HCT116 (cell line): Measurements from ENCODE around the gene DAPK3. TPM values are rescaled to one million over a fixed set of nuclear protein-coding genes. Genes with fewer than 3 reads are reported as not detected.
A peak's percentile ranks its signal among the peaks of the same experiment; 100 is the strongest.

Experiments
- ATAC-seq: fragments of 200-7000 bp; cut with Tn5 transposase; 2 replicates; pipeline ENCODE4 v1.9.1; 2020; ENCODE audit warnings: mild to moderate bottlenecking, moderate library complexity
- BruUV-seq: library from RNA; stranded (reverse); fragments of 400-500 nt; replicated peaks from 2 replicates; lab custom pipeline; 2021; lab: Mats Ljungman, UMichigan
- CTCF ChIA-PET: fragments of 300-600 bp; sonication (Branson Sonifier 250); formaldehyde crosslinking; loops from one replicate; lab custom pipeline; 2021; ENCODE audit warnings: antibody characterized with exemption; lab: Charles Lee
- POLR2A ChIA-PET: fragments of 300-600, 350-600 bp; sonication (Branson Sonifier 250); formaldehyde crosslinking; loops from one replicate; lab custom pipeline; 2021; ENCODE audit warnings: antibody characterized with exemption; lab: Charles Lee
- RAD21 ChIA-PET, 2 experiments: fragments of 300-600 bp; sonication (Branson Sonifier 250); formaldehyde crosslinking; loops; one replicate each; lab custom pipeline; 2023; ENCODE audit warnings: low total read pairs in 2 of 2; ENCODE audit not compliant: uncharacterized antibody in 2 of 2, unreplicated experiment in 2 of 2, low non-redundant PET in 1 of 2; lab: Charles Lee
- DNase-seq: peaks from one replicate; pipeline ENCODE4 v3.0.0-alpha.2; 2010; ENCODE audit warnings: low read depth, low spot score
- H2AFZ ChIP-seq: fragments of 200-600 bp; shearing (Covaris generic), sonication (generic); 2 replicates; pipeline ENCODE4 v1.6.1; 2017; ENCODE audit warnings: low read depth, mixed run types, mixed read lengths, antibody characterized with exemption, low read length; ENCODE audit not compliant: poor library complexity, severe bottlenecking
- H3K27ac ChIP-seq: 2 replicates; pipeline ENCODE4 v1.5.1; 2012; ENCODE audit warnings: low read depth, low read length
- H3K27me3 ChIP-seq: fragments of 200-600 bp; sonication (generic); 2 replicates; pipeline ENCODE4 v1.6.1; 2016; ENCODE audit warnings: mixed run types, low read length, mixed read lengths; ENCODE audit not compliant: insufficient read depth
- H3K36me3 ChIP-seq, 2 experiments: fragments of 200-500 bp in 1 of 2; fragments of 200-600 bp in 1 of 2; sonication (Bioruptor generic) in 1 of 2; sonication (generic) in 1 of 2; 2 replicates each; pipeline versions ENCODE4 v1.5.1 to v1.6.1; 2014 to 2016; ENCODE audit warnings: low read length in 2 of 2, inconsistent platforms in 1 of 2, mixed read lengths in 1 of 2, mixed run types in 1 of 2; ENCODE audit not compliant: insufficient read depth in 2 of 2, control insufficient read depth in 1 of 2
- H3K4me1 ChIP-seq, 2 experiments: fragments of 200-600 bp in 1 of 2; sonication (generic) in 1 of 2; 2 replicates each; pipeline versions ENCODE4 v1.5.1 to v1.6.1; 2012 to 2017; ENCODE audit warnings: low read length in 2 of 2, inconsistent platforms in 1 of 2, mild to moderate bottlenecking in 1 of 2, mixed read lengths in 1 of 2, mixed run types in 1 of 2, moderate library complexity in 1 of 2; ENCODE audit not compliant: insufficient read depth in 2 of 2, control insufficient read depth in 1 of 2
- H3K4me2 ChIP-seq: fragments of 200-600 bp; sonication (generic); 2 replicates; pipeline ENCODE4 v1.6.1; 2017; ENCODE audit warnings: mixed run types, low read length, mixed read lengths
- H3K4me3 ChIP-seq, 2 experiments: fragments of 200-600 bp in 1 of 2; sonication (generic) in 1 of 2; replicated peaks in 1 of 2; 2 replicates each; pipeline ENCODE4 v1.5.1; 2011 to 2016; ENCODE audit warnings: low read length in 2 of 2, control low read depth in 1 of 2, low read depth in 1 of 2, mild to moderate bottlenecking in 1 of 2, mixed read lengths in 1 of 2, mixed run types in 1 of 2
- H3K79me2 ChIP-seq: fragments of 200-600 bp; sonication (generic); 2 replicates; pipeline ENCODE4 v1.6.1; 2017; ENCODE audit warnings: mild to moderate bottlenecking, mixed run types, low read length, moderate library complexity, mixed read lengths; ENCODE audit not compliant: insufficient read depth
- H3K9ac ChIP-seq: fragments of 200-600 bp; sonication (generic); 2 replicates; pipeline ENCODE4 v1.6.1; 2016; ENCODE audit warnings: low read length, mixed read lengths
- H3K9me2 ChIP-seq: fragments of 200-600 bp; sonication (generic), shearing (Covaris generic); 2 replicates; pipeline ENCODE4 v1.6.1; 2017; ENCODE audit warnings: mixed run types, mild to moderate bottlenecking, moderate library complexity; ENCODE audit not compliant: insufficient read depth
- H3K9me3 ChIP-seq, 2 experiments: fragments of 200-500 bp in 1 of 2; fragments of 200-600 bp in 1 of 2; sonication (Bioruptor generic) in 1 of 2; sonication (generic) in 1 of 2; 2 replicates each; pipeline ENCODE4 v1.6.1; 2014 to 2017; ENCODE audit warnings: low read length in 2 of 2, mixed read lengths in 2 of 2, inconsistent platforms in 1 of 2, low read depth in 1 of 2, mild to moderate bottlenecking in 1 of 2, mixed run types in 1 of 2, moderate library complexity in 1 of 2; ENCODE audit not compliant: control insufficient read depth in 1 of 2, insufficient read depth in 1 of 2
- H4K20me1 ChIP-seq: fragments of 200-600 bp; sonication (generic), shearing (Covaris generic); 2 replicates; pipeline ENCODE4 v1.6.1; 2017; ENCODE audit warnings: mixed run types, mild to moderate bottlenecking, moderate library complexity; ENCODE audit not compliant: insufficient read depth
- CBX3 ChIP-seq: IDR thresholded peaks from 2 replicates; pipeline ENCODE4 v1.6.1; 2012; ENCODE audit warnings: low read depth
- CTCF ChIP-seq, 3 experiments: fragments of 200-600 bp in 1 of 3; sonication (generic) in 1 of 3; IDR thresholded peaks in 2 of 3; conservative IDR thresholded peaks in 1 of 3; 2 replicates each; pipeline ENCODE4 v1.5.1; 2012 to 2017; ENCODE audit warnings: low read depth in 2 of 3, low read length in 2 of 3, antibody characterized with exemption in 1 of 3, borderline replicate concordance in 1 of 3, control low read depth in 1 of 3, mild to moderate bottlenecking in 1 of 3, mixed read lengths in 1 of 3, mixed run types in 1 of 3, moderate library complexity in 1 of 3; ENCODE audit not compliant: insufficient read depth in 1 of 3
- EGR1 ChIP-seq: IDR thresholded peaks from 2 replicates; pipeline ENCODE4 v1.6.1; 2012; ENCODE audit warnings: low read depth
- EZH2 ChIP-seq: fragments of 200-600 bp; sonication (generic); IDR thresholded peaks from 2 replicates; pipeline ENCODE4 v1.6.1; 2017; ENCODE audit warnings: antibody characterized with exemption, mixed run types
- FOSL1 ChIP-seq: IDR thresholded peaks from 2 replicates; pipeline ENCODE4 v1.6.1; 2012; ENCODE audit warnings: low read depth
- JUND ChIP-seq: IDR thresholded peaks from 2 replicates; pipeline ENCODE4 v1.6.1; 2012
- POLR2A ChIP-seq: IDR thresholded peaks from 2 replicates; pipeline ENCODE4 v1.7.0; 2011; ENCODE audit warnings: borderline replicate concordance; ENCODE audit not compliant: insufficient read depth, insufficient read length; ENCODE audit errors: extremely low read depth
- POLR2AphosphoS5 ChIP-seq: IDR thresholded peaks from 2 replicates; pipeline ENCODE4 v1.6.1; 2011; ENCODE audit warnings: mild to moderate bottlenecking, low read depth, low read length, moderate library complexity
- RAD21 ChIP-seq: IDR thresholded peaks from 2 replicates; pipeline ENCODE4 v1.6.1; 2012; ENCODE audit warnings: low read depth, mild to moderate bottlenecking
- SIN3A ChIP-seq: IDR thresholded peaks from 2 replicates; pipeline ENCODE4 v1.6.1; 2012; ENCODE audit warnings: low read depth
- SP1 ChIP-seq: IDR thresholded peaks from 2 replicates; pipeline ENCODE4 v1.6.1; 2012; ENCODE audit warnings: low read depth
- SRF ChIP-seq: IDR thresholded peaks from 2 replicates; pipeline ENCODE4 v1.6.1; 2012; ENCODE audit warnings: low read depth
- YY1 ChIP-seq: IDR thresholded peaks from 2 replicates; pipeline ENCODE4 v1.6.1; 2011; ENCODE audit warnings: low read length, low read depth, moderate library complexity, mild to moderate bottlenecking; ENCODE audit not compliant: insufficient replicate concordance; ENCODE audit errors: extremely low read depth
- ZBTB33 ChIP-seq: IDR thresholded peaks from 2 replicates; pipeline ENCODE4 v1.6.1; 2011; ENCODE audit warnings: mild to moderate bottlenecking, low read length, moderate library complexity; ENCODE audit not compliant: insufficient replicate concordance; ENCODE audit errors: extremely low read depth
- ZFX ChIP-seq: fragments of 450-650 bp; IDR thresholded peaks from 2 replicates; pipeline ENCODE4 v1.6.1; 2017
- ZNF274 ChIP-seq: fragments of 200-500 bp; sonication (Bioruptor generic); IDR thresholded peaks from 2 replicates; pipeline ENCODE4 v1.6.1; 2014; ENCODE audit warnings: mild to moderate bottlenecking, low read depth, low read length, inconsistent platforms
- intact Hi-C: fragments of 100-400 bp; cut with micrococcal nuclease; formaldehyde crosslinking; loops from 2 replicates; pipeline ENCODE4 v1.10.0; 2022
- total RNA-seq: library from RNA; stranded (reverse); gene quantifications from one replicate; pipeline ENCODE4 v1.2.1, GENCODE V29; 2021; ENCODE audit not compliant: unreplicated experiment
- TF ChIP-seq, protein P1 (sequence below): IDR thresholded peaks from 2 replicates; pipeline ENCODE4 v1.6.1; 2012

DAPK3 gene
- total RNA-seq, 1 experiment from 2014 or later = 54.8 TPM

DNA sequence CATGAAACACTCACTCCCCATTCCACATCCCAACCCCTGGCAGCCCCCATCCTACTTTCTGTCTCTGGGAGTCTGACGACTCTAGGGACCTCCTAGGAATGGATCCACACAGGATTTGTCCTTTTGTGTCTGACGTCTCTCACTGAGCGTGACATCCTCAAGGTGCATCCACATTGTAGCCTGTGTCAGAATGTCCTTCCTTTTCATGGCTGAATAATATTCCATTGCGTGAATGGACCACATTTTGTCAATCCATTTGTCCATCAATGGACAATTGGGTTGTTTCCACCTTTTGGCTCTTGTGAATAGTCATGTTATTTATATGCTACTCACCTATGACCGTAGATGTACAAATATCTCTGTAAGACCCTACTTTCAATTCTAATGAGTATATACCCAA is 54.9 kb downstream of the DAPK3 start (continued):
- TF ChIP-seq EZH2 (no peak), ZBTB33 (no peak)

DNA sequence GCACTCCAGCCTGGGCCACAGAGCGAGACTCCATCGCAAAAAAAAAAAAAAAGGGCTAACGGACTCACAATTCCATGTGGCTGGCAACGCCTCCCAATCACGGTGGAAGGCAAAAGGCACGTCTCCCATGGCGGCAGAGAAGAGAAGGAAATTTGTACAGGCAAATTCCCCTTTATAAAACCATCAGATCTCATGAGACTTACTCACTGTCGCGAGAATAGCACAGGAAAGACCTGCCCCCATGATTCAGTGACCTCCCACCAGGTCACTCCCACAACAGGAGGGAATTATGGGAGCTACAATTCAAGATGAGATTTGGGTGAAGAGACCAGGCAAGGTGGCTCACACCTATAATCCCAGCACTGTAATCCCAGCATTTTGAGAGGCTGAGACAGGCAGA is 56.7 kb downstream of the DAPK3 start:
- H3K9ac ChIP-seq = no peak overlapping the region
- DNase-seq = peak; percentile 6
- no peaks in the 10 kb centered on the region for H3K9me2 ChIP-seq
- H3K27ac ChIP-seq = no peak overlapping the region
- no peak overlapping the region for H2AFZ ChIP-seq
- POLR2A ChIA-PET = interaction anchor here (1.0 to 1.2 kb wide), 2 partner anchors 15 to 74 kb away, joined by 3 to 4 read pairs; no protein-coding TSS in a partner anchor
- no peaks in the 10 kb centered on the region for H3K36me3 ChIP-seq
- intact Hi-C loops = no loop called here
- no peaks in the 10 kb centered on the region for H4K20me1 ChIP-seq
- H3K9me3 ChIP-seq = peaks cover 0 to 6% of the 10 kb centered on the region in 2 experiments; a peak in 1 of 4 replicates
- H3K79me2 ChIP-seq = no peaks in the 10 kb centered on the region
- peaks cover 0 to 6% of the 10 kb centered on the region in 2 experiments; a peak in 3 of 4 replicates for H3K4me1 ChIP-seq
- CTCF ChIA-PET = no interaction called here
- H3K4me2 ChIP-seq = peak overlapping the region; percentile 15; the same call in 1 of the 2 replicates
- RAD21 ChIA-PET = no interaction called here
- peak overlapping the region in 1 of 2 experiments; percentile 13; a peak in 1 of 4 replicates for H3K4me3 ChIP-seq
- H3K27me3 ChIP-seq = no peaks in the 10 kb centered on the region
- BruUV-seq = no TSS peak
- TF ChIP-seq CTCF (IDR thresholded peaks at IDR 0.05 in 2 of 3, conservative IDR thresholded peaks at IDR 0.05 in 1 of 3; ENCODE audit: borderline replicate concordance in 1 of 3, insufficient read depth in 1 of 3, low read depth in 2 of 3, low read length in 2 of 3) = no peak
- TF ChIP-seq ZFX = no peak
- TF ChIP-seq POLR2AphosphoS5 = no peak
- TF ChIP-seq JUND = no peak
- TF ChIP-seq, protein P1, sequence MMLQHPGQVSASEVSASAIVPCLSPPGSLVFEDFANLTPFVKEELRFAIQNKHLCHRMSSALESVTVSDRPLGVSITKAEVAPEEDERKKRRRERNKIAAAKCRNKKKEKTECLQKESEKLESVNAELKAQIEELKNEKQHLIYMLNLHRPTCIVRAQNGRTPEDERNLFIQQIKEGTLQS = no peak
- no peak for TF ChIP-seq FOSL1
- TF ChIP-seq CBX3 = no peak
- TF ChIP-seq ZNF274 = no peak
- TF ChIP-seq SIN3A = no peak
- TF ChIP-seq SRF = no peak
- no peak for TF ChIP-seq SP1
- TF ChIP-seq POLR2A = peak; percentile 12
- TF ChIP-seq YY1 = no peak
- TF ChIP-seq RAD21 = no peak
- peak; percentile 77 for TF ChIP-seq ZBTB33
- no peak for TF ChIP-seq EGR1
- TF ChIP-seq, all 23 proteins: peak for 2
- ATAC-seq = peak; percentile 74
